Esophagus muscularis mucosa (tissue), 4 donors: ENCODE measurements around the gene CRY1. TPM values are rescaled to one million over a fixed set of nuclear protein-coding genes. Genes with fewer than 3 reads are reported as not detected.

Experiments
- DNase-seq: peaks from one replicate; pipeline ENCODE4 v3.0.0-alpha.2; 2017; ENCODE audit errors: extremely low spot score
- H3K27ac ChIP-seq, 4 donors: fragments of 200-600 bp; sonication (generic); replicated peaks in 1 of 4; 1 replicate in 3 of 4; 2 replicates in 1 of 4; pipeline ENCODE4 v1.5.1; 2016 to 2019; ENCODE audit warnings: mild to moderate bottlenecking in 1 of 4
- H3K27me3 ChIP-seq, 4 donors: fragments of 200-600 bp; sonication (generic); one replicate each; pipeline versions ENCODE4 v1.5.1 to v1.6.0; 2016 to 2019
- H3K36me3 ChIP-seq, 4 donors: fragments of 200-600 bp; sonication (generic); one replicate each; pipeline ENCODE4 v1.5.1; 2016 to 2019
- H3K4me1 ChIP-seq, 4 donors: fragments of 200-600 bp; sonication (generic); one replicate each; pipeline ENCODE4 v1.5.1; 2016 to 2019
- H3K4me3 ChIP-seq, 4 donors: fragments of 200-600 bp; sonication (generic); 1 replicate in 2 of 4; 2 replicates in 2 of 4; pipeline ENCODE4 v1.5.1; 2016 to 2019; ENCODE audit warnings: mild to moderate bottlenecking in 4 of 4, moderate library complexity in 1 of 4
- H3K9me3 ChIP-seq, 4 donors: fragments of 200-600 bp; sonication (generic); 1 replicate in 3 of 4; 2 replicates in 1 of 4; pipeline ENCODE4 v1.5.1; 2016 to 2019
- CTCF ChIP-seq, 3 experiments: fragments of 200-600 bp in 2 of 3; fragments of 450-650 bp in 1 of 3; sonication (generic) in 2 of 3; IDR thresholded peaks; one replicate each; pipeline ENCODE4 v1.5.1; 2017 to 2019; ENCODE audit warnings: antibody characterized with exemption in 3 of 3, mild to moderate bottlenecking in 2 of 3, moderate library complexity in 1 of 3
- EP300 ChIP-seq: sonication (generic); formaldehyde crosslinking; IDR thresholded peaks from one replicate; pipeline ENCODE4 v1.6.1; 2017; ENCODE audit warnings: antibody characterized with exemption
- POLR2A ChIP-seq: fragments of 450-650 bp; IDR thresholded peaks from one replicate; pipeline ENCODE4 v1.6.1; 2017; ENCODE audit warnings: antibody characterized with exemption, moderate library complexity, mild to moderate bottlenecking, low read depth
- POLR2AphosphoS5 ChIP-seq, 2 donors: sonication (generic); formaldehyde crosslinking; IDR thresholded peaks; one replicate each; pipeline ENCODE4 v1.6.1; 2017; ENCODE audit warnings: antibody characterized with exemption in 2 of 2
- WGBS: methylation state at CpG from one replicate; pipeline ENCODE4 v1.1.5; 2018; 5-methylcytosine and 5-hydroxymethylcytosine counted together
- intact Hi-C: fragments of 100-400 bp; cut with DNase I; formaldehyde crosslinking; loops from one replicate; pipeline ENCODE4 v1.15.1; 2023
- total RNA-seq, 4 donors: library from RNA; depleted of rRNA; stranded (reverse); fragments of >200 nt; gene quantifications; one replicate each; pipeline versions ENCODE4 v1.1.0 to v1.2.1, GENCODE V29; 2016

Gene CRY1
- total RNA-seq, 4 donors from 2014 or later = 29.1 to 42.9 (median 34.9) TPM

GRCh38 chr12:107103097-107103496 lies 9.7 kb upstream of the CRY1 start:
- peak; percentile 50 for DNase-seq
- H3K36me3 ChIP-seq = no peaks in the 10 kb centered on the region
- no peaks in the 10 kb centered on the region for H3K27me3 ChIP-seq
- no peak overlapping the region for H3K4me3 ChIP-seq
- no peak overlapping the region for H3K27ac ChIP-seq
- intact Hi-C loops = loop anchor here (10.0 kb wide), 1 partner anchor 718 kb away; no protein-coding TSS in a partner anchor
- no peak for TF ChIP-seq CTCF (IDR thresholded peaks at IDR 0.05)
- no peak for TF ChIP-seq POLR2AphosphoS5 (IDR thresholded peaks at IDR 0.05)
- no peak for TF ChIP-seq POLR2A
- no peak for TF ChIP-seq EP300
- H3K4me1 ChIP-seq = peaks cover 0 to 5% (median 3%) of the 10 kb centered on the region in 4 donors
- 98% methylated on average over 3 of the region's 3 CpGs for WGBS
- no peaks in the 10 kb centered on the region for H3K9me3 ChIP-seq

- DNase-seq = peak; percentile 50
- no peaks in the 10 kb centered on the region for H3K27me3 ChIP-seq
- H3K4me3 ChIP-seq = no peak overlapping the region
- H3K9me3 ChIP-seq = no peaks in the 10 kb centered on the region
- H3K27ac ChIP-seq = no peak overlapping the region
- intact Hi-C loops = loop anchor here (10.0 kb wide), 1 partner anchor 717 kb away; no protein-coding TSS in a partner anchor
- no peaks in the 10 kb centered on the region for H3K36me3 ChIP-seq
- H3K4me1 ChIP-seq = peaks cover 0 to 5% (median 3%) of the 10 kb centered on the region in 4 donors
- TF ChIP-seq POLR2AphosphoS5 (IDR thresholded peaks at IDR 0.05) (no peak), POLR2A (no peak), EP300 (no peak), CTCF (IDR thresholded peaks at IDR 0.05) (no peak)
Measured at GRCh38 chr12:107102294-107102693, 8.9 kb upstream of the CRY1 start.

- no peak overlapping the region for H3K4me3 ChIP-seq
- H3K27ac ChIP-seq = no peak overlapping the region
- TF ChIP-seq POLR2A = no peak
- no peak for TF ChIP-seq EP300
- intact Hi-C loops = loop anchor here (10.0 kb wide), 1 partner anchor 717 kb away; no protein-coding TSS in a partner anchor
- no peak for DNase-seq
- H3K4me1 ChIP-seq = peaks cover 0 to 5% (median 3%) of the 10 kb centered on the region in 4 donors
- H3K9me3 ChIP-seq = no peaks in the 10 kb centered on the region
- no peaks in the 10 kb centered on the region for H3K27me3 ChIP-seq
- WGBS = 80% methylated on average over 1 of the region's 1 CpG
- H3K36me3 ChIP-seq = no peaks in the 10 kb centered on the region
Measured at GRCh38 chr12:107101651-107102050, 8.3 kb upstream of the CRY1 start.

GRCh38 chr12:107099917-107100316 lies 6.6 kb upstream of the CRY1 start:
- H3K9me3 ChIP-seq = no peaks in the 10 kb centered on the region
- peaks cover 0 to 5% (median 3%) of the 10 kb centered on the region in 4 donors for H3K4me1 ChIP-seq
- H3K27me3 ChIP-seq = no peaks in the 10 kb centered on the region
- H3K4me3 ChIP-seq = no peak overlapping the region
- 79% methylated on average over 2 of the region's 2 CpGs for WGBS
- TF ChIP-seq POLR2A = no peak
- TF ChIP-seq EP300 = no peak
- TF ChIP-seq CTCF (IDR thresholded peaks at IDR 0.05) = no peak
- no peak for TF ChIP-seq POLR2AphosphoS5 (IDR thresholded peaks at IDR 0.05)
- intact Hi-C loops = loop anchor here (10.0 kb wide), 1 partner anchor 715 kb away; no protein-coding TSS in a partner anchor
- H3K36me3 ChIP-seq = no peaks in the 10 kb centered on the region
- DNase-seq = no peak
- no peak overlapping the region for H3K27ac ChIP-seq

GRCh38 chr12:107096571-107096970 lies 3.2 kb upstream of the CRY1 start:
- peak; percentile 62 for DNase-seq
- intact Hi-C loops = no loop called here

More at GRCh38 chr12:107096571-107096970, 3.2 kb upstream of the CRY1 start:
- TF ChIP-seq EP300 = no peak
- no peak for TF ChIP-seq POLR2AphosphoS5 (IDR thresholded peaks at IDR 0.05)
- TF ChIP-seq CTCF (IDR thresholded peaks at IDR 0.05) = no peak
- no peak for TF ChIP-seq POLR2A
- Histone ChIP-seq H3K4me1 (peaks cover 9 to 21% (median 14%) of the 10 kb centered on the region in 4 donors), H3K36me3 (no peaks in the 10 kb centered on the region), H3K4me3 (no peak overlapping the region), H3K27ac (no peak overlapping the region), H3K27me3 (no peaks in the 10 kb centered on the region), H3K9me3 (no peaks in the 10 kb centered on the region)
- 83% methylated on average over 3 of the region's 3 CpGs for WGBS
